ENCODE results near the gene SLC19A1.

Gene SLC19A1

DNA sequence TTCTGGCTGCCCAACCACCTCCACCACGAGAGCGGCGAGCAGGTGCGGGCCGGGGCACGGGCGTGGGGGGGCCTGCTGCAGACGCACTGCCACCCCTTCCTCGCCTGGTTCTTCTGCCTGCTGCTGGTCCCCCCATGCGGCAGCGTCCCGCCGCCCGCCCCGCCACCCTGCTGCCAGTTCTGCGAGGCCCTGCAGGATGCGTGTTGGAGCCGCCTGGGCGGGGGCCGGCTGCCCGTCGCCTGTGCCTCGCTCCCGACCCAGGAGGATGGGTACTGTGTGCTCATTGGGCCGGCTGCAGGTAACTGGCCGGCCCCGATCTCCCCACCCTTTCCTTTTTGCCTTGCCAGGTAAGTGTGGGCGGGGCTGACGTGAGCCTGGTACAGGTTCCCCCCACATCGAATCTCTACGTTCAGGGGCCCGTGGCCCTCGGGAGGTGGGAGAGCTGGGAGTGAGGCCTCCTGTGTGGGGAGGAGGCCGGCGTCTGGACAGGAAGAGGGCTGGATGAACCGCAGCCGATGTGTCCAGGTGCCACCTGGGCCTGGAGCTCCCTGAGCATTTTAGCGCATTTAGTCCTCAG, 85.6 kb downstream of the SLC19A1 start:
- no peak for DNase-seq (ENCODE audit: low read depth in 2 of 2, low spot score in 1 of 2)

GRCh38 chr21:45455674-45456583, 86.3 kb downstream of the SLC19A1 start:
- DNase-seq (ENCODE audit: low read depth in 2 of 2, low spot score in 1 of 2) = no peak

DNA sequence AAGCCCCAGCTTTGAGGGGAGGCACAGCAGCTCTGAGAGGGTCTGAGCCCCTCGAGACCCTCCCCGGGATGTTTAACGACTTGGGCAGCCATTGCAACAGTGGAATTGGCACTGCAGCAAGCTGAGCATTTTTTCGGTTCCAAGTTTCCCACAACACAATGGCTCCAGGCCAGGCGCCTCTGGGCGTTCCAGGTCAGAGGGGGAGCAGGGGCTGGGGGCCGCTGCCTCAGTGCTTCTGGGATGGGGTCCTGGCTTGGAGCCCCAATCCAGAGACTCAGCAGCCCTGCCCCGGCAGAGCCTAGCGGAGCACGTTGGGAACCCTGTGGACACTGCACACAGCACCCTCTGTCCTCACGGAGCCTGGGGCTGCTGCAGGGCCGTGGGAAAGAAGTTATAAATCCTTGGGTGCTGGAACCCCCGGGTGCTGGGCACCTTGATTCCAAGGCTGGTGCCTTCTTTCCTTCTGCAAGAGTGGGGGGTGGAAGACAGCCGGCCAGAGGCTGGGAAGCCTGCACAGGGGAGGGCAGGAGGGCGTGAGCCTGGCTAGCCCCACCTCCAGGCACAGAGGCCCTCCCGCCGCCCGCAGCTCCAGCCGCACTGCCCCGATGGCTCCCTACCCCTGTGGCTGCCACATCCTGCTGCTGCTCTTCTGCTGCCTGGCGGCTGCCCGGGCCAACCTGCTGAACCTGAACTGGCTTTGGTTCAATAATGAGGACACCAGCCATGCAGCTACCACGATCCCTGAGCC, 87.1 kb downstream of the SLC19A1 start:
- no peak for DNase-seq (ENCODE audit: low read depth in 2 of 2, low spot score in 1 of 2)

DNA sequence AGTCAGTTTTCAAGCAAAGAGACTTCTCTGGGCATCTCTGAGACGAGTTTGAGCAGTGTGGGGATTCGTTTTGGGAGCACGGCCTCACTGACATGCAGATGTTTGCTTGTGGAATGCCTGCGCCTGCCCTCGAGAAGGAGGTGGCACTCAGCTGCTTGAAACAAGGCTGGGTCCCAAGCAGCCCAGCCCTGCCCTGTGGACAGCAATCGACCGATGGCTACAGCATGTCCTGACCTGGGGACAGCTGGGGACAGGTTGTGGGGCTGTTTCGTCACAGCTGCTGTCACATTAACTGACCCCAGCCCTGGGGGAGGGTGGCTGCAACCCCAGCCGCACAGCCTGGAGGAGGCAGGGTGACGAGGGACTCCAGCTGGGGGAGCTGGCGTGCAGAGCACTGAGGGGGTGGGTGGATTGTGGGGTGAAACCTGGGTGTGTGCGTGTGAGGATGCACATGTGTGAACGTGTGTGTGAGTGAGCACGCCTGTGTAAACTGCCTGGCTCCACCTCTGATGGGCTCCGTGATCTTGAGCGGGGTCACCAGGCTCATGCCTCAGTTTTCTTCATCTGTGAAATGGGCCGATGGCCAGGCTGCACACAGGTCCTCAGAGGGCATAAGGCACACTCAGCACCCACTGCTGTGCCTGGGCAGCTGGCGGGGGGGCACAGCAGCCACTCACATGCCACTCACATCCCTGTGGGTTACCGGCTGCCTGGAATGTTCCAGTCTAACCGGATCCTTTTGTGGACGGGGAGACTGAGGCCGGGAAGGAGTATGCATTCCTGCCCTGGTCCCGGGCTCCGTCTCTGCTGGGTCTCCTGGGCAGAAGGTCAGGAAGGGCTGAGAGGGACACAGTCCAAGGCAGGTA, 87.9 kb downstream of the SLC19A1 start:
- no peak for DNase-seq (ENCODE audit: low read depth in 2 of 2, low spot score in 1 of 2)

DNA sequence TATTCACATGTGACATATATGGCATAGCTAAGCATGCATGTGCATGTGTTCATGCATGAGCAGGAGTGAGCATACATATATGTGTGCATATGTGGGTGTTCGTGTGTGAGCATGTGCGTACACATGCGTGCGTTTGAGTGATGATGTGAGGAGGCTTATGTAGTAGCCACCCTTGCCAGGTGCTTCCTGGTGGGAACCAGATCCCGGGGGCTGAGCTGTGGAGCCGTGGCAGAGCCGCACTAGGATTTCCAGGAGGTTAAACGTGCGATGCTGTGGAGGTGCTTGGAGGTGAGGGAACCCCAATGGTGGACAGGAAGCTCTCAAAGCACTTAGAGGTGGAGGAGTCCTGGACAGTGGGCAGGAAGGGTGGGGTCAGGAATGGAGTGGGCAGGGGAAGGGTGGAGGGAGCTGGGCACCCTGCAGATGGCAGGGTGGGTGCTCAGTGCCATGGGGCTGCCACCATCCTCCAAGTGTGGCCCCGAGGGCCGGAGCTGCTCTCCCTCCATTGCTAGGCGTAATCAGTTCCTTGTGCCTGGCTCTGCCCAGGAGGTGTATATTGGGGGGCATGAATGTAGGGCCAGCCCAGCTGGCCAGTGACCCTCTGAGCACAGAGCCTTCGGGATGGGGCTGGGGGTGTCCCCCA, 88.8 kb downstream of the SLC19A1 start:
- DNase-seq (ENCODE audit: low read depth in 2 of 2, low spot score in 1 of 2) = no peak

DNA sequence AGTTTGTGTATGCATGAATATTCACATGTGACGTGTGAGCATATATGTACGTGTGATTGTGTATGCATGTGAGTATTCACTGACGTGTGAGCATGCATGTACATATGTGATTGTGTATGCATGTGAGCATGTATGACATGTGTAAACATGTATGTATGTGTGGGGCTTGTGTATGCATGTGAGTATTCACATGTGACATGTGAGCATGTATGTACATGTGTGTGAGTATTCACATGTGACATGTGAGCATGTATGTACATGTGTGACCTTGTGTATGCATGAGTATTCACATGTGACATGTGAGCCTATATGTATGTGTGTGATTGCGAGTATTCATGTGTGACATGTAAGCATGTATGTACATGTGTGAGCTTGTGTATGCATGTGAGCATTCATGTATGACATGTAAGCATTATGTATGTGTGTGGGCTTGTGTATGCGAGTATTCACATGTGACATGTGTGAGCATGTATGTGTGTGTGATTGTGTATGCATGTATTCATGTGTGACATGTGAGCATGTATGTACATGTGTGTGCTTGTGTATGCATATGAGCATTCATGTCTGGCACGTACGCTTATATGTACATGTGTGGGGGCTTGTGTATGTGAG, 89.4 kb downstream of the SLC19A1 start:
- no peak for DNase-seq (ENCODE audit: low read depth in 2 of 2, low spot score in 1 of 2)

DNA sequence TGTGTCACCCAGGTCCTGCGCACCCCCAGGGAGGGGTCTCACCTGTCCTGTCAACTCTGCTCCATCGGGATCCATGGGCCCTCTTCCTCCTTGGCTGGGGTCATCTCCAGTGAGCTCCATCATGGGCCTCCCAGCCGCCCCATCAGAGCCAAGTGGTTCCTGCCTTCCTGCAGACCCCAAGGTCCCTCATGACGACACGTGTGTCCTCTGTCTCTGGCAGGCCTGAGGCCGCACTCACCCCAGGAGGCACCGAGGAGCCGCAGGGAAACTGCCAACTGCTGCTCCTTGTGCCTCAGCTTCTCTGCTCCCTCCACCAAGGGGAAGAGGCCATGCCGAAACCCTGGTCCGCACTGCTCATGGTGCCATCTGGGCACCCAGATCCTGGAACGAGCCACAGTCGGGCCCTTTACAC, 90.5 kb downstream of the SLC19A1 start:
- no peak for DNase-seq (ENCODE audit: low read depth in 2 of 2, low spot score in 1 of 2)

DNA sequence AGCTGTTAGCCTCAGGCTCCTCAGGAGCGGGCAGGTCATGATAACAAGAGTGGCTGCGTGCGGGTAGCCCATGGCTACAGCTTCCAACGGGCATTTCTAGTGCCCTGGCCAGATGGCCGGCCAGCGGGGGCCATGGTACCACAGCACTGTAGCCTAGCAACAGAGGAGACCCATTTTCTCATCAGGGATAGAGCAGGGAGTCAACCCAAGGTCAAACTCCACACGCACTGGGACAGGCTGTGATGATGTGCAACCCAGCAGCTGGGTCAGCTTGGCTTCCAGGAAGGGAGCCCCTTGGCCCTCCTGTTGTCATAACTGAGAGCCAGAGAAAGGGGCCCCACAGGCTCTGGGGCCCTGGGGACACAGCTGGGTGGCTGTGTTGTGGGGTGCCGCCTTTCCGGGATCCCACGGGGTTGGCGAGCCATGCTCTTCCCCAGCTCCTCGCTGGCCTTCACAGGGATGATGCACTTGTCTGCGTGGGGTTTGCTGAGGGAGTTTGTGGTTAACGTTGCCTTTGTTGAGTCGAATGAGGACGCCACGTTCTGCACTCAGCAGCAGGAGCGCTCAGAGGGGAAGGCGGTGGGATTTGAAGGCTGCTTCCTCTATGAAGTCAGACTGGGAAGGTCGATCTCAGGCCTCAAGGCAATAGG, 91.0 kb downstream of the SLC19A1 start:
- no peak for DNase-seq (ENCODE audit: low read depth in 2 of 2, low spot score in 1 of 2)

DNA sequence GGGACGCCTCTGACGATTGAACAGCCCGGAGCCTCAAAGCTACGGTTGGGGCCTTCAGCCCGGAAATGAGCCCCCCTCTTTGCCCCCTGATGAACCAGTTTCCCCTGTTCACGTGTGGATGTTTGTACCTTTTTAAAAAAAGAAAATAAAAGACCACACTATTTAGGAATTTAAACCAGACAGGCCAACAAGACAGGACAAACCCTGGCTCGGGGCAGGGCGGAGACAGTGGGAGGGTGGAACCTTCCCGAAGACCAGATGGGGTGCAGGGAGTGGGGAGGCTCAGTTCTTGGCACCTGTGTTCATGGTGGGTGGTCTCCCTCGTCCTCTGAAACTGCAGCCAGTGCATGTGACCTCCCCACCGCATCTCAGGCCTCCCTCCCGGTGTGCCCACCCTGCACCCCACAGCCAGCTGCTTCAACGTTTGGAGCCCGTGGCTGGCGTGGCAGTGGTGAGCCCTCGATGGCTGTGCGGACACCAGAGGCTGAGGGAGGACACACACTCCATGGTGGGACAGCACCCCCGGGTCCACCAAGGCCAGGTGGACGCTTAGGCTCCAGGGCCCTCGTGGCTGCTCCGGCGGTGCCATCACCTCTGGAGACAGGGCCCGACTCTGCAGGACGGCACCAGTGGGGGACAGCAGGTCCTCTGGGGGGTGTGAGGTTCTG, 91.7 kb downstream of the SLC19A1 start:
- DNase-seq (ENCODE audit: low read depth in 2 of 2, low spot score in 1 of 2) = no peak

DNA sequence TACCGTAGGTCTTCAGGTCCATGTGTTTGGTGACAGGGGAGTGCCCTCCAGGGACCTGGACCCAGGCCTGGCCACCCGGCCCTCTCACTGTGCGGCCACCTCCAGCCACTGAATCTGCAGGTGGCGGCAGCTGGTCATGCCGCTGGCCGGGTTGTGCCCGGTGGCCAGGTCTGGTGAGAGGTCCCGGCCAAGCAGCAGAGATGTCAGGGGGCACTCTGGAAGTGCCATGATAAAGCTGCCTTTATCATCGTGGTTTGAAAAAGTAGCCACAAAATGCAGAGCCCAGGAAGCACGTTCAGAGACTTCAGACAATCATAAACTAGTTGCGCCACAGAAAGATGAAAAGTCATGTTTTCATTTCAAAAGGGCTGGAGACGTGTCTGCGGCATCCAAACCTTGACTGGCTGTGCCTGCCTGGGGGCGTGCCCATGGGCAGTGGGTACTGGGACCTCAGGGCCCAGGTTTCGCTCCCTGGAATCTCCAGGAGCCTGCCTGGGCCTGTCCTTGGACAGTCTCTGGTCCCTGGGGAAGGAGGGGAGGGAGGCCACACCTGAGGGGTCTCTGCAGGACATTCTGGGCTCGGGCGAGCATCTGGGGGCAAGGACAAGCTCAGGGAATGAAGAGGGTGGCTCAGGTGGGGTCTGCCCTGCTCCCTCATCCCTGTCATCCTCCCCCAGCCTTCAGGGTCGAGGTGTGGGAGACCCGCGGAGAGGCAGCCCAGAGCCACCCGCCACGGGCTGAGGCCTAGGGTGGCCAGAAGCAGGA, 92.4 kb downstream of the SLC19A1 start:
- no peak for DNase-seq (ENCODE audit: low read depth in 2 of 2, low spot score in 1 of 2)

- DNase-seq (ENCODE audit: low read depth in 2 of 2, low spot score in 1 of 2) = no peak
Measured at GRCh38 chr21:45448810-45449657, 93.2 kb downstream of the SLC19A1 start.

DNA sequence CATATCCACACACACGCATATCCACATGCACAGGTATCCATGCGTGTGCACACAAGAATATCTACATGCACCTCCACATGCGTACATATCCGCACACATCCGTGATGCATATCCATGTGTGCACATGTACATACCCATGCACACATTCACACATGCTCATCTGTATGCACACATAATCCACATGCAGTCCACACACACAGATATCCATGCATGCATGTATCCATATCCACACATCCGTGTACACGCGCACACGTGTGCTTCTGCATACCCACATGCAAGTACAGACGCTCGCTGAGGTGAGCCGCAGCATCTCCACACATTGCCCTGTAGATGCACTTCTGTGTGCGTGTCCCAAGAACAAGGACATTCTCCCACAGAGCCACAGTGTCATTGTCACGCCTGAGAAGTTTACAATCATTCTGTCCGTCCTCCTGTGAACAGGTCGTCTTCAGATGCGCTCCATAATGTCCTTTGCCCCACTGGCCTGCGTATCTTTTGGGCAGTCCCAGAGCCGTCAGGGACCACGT, 93.9 kb downstream of the SLC19A1 start:
- DNase-seq (ENCODE audit: low read depth in 2 of 2, low spot score in 1 of 2) = no peak
